ENCODE measurements around the gene PXK. TPM values are rescaled to one million over a fixed set of nuclear protein-coding genes. Genes with fewer than 3 reads are reported as not detected.
"Not testable (repeated sequence)": the region's sequence is repeated elsewhere in the genome, so short reads cannot be mapped to it uniquely, and the experiment has no call there.

Gene PXK
- 38.2 and 41.3 TPM in 2 replicates for total RNA-seq

- intact Hi-C loops (cut with micrococcal nuclease): loop anchor here (1.0 to 10.0 kb wide), 9 partner anchors 8 to 1108 kb away; partner anchors contain the start of genes APPL1, HTD2, PDHB and RPP14
Measured at GRCh38 chr3:58332575-58333188, at the start of gene PXK. Gene PXK (plus strand): TSS chr3:58332892. CDS start chr3:58332989, 97 bp downstream.

DNA sequence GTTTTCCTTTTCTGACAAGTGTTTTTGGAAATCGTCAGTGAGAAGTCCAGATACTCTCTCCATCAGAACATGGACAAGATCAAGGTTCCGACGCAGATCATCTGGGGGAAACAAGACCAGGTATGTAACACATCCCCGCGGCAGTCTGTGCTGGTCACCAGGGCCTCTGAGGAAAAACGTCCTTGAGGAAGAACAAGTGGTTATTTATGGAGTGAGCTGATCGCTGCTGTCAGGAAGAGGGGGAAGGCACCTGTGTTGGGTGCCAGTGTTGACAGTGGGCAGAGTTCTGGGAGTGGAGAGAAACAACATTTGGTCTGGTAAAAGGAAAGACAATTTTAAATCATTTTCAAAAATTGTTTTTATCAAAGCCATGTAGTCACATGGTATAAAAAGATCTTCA is 47.4 kb upstream of the PXK start:
- intact Hi-C loops (cut with micrococcal nuclease): no loop called here

DNA sequence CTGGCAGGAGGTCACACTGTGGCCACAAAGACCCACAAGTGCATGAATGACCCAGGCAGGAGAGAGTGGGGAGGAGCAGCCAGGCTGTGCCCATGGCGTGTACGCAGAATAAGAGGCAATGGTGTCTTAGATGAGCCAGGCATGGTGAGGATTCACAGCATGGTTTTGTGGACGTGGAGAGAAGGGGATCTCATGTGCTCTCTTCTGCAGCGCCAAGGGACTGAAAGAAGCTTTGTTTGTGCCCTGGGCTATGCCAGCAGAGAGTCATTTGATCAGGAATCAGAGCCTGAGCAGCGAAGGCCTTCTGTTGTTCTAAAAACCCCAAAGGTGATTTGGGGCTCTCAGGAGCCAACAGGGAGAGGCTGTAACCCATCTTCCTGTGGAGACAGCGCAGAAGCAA is 45.3 kb upstream of the PXK start:
- intact Hi-C loops (cut with micrococcal nuclease): no loop called here

- intact Hi-C loops (cut with micrococcal nuclease): no loop called here
Measured at GRCh38 chr3:58288011-58288728, 44.5 kb upstream of the PXK start.

DNA sequence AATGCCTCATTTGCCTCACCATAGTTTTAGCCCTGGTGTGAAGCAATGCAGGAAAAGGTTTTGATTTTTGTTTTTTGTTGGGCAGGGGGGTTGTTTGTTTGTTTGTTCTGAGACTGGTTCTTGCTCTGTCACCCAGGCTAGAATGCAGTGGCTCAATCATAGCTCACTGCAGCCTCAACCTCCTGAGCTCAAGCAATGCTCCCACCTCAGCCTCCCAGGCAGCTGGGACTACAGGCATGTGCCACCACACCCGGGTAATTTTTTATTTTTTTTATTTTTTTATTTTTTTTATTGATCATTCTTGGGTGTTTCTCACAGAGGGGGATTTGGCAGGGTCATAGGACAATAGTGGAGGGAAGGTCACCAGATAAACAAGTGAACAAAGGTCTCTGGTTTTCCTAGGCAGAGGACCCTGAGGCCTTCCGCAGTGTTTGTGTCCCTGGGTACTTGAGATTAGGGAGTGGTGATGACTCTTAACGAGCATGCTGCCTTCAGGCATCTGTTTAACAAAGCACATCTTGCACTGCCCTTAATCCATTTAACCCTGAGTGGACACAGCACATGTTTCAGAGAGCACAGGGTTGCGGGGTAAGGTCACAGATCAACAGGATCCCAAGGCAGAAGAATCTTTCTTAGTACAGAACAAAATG is 43.6 kb upstream of the PXK start:
- intact Hi-C loops (cut with micrococcal nuclease): not testable (repeated sequence)

DNA sequence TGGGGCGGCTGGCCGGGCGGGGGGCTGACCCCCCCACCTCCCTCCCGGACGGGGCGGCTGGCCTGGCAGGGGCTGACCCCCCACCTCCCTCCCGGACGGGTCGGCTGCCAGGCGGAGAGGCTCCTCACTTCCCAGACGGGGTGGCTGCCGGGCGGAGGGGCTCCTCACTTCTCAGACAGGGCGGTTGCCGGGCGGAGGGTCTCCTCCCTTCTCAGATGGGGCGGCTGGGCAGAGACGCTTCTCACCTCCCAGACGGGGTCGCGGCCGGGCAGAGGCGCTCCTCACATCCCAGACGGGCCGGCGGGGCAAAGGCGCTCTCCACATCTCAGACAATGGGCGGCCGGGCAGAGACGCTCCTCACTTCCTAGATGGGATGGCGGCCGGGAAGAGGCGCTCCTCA is 42.2 kb upstream of the PXK start:
- intact Hi-C loops (cut with micrococcal nuclease): not testable (repeated sequence)

- intact Hi-C loops (cut with micrococcal nuclease): no loop called here
Measured at GRCh38 chr3:58291671-58292338, 40.9 kb upstream of the PXK start.

DNA sequence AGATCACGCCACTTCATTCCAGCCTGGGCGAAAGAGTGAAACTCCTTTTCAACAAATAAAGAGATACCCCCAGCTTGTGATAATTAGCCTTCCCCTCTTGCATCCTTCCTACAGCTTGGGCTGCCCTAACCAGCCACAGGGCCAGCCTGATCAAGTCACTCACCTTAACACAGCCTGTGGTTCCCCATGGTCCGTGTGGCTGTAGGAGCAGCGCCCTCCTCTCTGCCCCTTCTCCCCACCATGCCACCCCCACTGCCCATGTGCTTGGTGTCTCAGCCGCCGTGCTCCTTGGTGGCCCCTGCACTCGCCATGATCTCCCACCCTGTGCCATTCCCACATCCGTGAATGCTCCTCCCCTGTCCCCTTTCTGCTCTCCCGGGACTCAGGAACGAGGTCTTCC is 39.8 kb upstream of the PXK start:
- intact Hi-C loops (cut with micrococcal nuclease): no loop called here

- intact Hi-C loops (cut with micrococcal nuclease): no loop called here
Measured at GRCh38 chr3:58293516-58293915, 39.2 kb upstream of the PXK start.

- intact Hi-C loops (cut with micrococcal nuclease): no loop called here
Measured at GRCh38 chr3:58296269-58296668, 36.4 kb upstream of the PXK start.

DNA sequence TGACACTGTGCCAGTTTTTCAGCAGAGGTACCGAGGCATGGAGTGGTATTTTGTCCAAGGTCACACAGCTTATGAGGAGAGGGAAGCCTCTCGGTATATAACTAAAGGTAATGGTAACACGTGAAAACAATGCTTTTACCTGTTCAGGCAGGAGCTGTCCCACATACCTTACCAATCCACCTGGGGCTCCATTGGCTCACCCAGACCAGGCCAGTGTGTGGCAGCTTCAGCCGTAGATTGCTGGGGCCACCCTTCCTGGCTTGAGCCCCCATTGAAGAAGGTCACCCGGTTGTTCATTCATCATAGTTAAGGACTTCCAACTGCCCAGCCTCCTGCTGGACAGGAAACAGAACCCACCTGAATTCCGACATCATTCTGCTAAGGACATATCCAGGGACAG is 35.8 kb upstream of the PXK start:
- intact Hi-C loops (cut with micrococcal nuclease): no loop called here

GRCh38 chr3:58298190-58298589 is 34.5 kb upstream of the PXK start:
- intact Hi-C loops (cut with micrococcal nuclease): no loop called here

DNA sequence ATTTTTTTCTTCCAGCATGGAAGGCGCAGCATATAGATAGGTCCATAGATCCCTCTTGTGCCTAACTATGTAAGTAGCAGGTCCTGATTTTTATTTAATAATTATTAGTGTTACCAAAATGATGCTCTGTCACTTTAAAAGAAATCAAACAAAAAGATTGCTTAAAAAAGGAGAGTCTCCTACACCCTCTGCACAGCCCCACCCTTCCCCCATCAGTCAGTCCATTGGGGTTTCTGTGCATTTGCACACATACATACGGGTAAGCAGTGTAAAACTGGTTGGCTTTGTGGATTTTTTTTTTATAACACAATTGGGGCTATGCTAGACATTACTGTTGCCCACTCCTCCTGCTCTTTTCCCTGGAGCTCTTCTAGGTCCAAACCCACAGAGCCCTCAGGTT is 33.6 kb upstream of the PXK start:
- intact Hi-C loops (cut with micrococcal nuclease): no loop called here

DNA sequence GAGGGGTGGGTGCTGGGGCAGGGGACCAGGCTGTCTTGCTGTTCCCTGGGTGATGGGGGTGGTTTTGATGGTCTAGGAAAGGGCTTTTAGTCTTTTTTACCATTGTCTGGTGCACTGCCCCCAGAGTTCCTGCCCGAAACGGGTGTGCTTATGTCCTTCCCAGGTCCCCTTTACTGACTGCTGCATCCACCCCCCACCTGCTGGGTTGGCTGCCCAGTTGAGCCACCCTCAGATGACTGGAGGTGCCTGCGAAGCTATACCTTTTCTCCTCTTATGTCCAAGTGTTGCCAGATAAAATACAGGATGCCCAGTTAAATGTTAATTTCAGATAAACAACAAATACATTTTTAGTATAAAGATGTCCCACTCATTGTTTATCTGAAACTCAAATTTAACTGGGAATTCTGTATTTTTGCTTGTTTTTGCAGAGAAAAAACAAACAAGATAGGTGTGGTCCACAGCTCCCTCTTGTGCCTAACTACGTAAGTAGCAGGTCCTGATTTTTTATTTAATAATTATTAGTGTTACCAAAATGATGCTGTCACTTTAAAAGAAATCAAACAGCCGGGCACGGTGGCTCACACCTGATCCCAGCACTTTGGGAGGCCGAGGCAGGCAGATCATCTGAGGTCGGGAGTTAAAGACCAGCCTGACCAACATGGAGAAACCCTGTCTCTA is 32.7 kb upstream of the PXK start:
- intact Hi-C loops (cut with micrococcal nuclease): loop anchor here (1.0 kb wide), 1 partner anchor 113 kb away; no protein-coding TSS in a partner anchor

DNA sequence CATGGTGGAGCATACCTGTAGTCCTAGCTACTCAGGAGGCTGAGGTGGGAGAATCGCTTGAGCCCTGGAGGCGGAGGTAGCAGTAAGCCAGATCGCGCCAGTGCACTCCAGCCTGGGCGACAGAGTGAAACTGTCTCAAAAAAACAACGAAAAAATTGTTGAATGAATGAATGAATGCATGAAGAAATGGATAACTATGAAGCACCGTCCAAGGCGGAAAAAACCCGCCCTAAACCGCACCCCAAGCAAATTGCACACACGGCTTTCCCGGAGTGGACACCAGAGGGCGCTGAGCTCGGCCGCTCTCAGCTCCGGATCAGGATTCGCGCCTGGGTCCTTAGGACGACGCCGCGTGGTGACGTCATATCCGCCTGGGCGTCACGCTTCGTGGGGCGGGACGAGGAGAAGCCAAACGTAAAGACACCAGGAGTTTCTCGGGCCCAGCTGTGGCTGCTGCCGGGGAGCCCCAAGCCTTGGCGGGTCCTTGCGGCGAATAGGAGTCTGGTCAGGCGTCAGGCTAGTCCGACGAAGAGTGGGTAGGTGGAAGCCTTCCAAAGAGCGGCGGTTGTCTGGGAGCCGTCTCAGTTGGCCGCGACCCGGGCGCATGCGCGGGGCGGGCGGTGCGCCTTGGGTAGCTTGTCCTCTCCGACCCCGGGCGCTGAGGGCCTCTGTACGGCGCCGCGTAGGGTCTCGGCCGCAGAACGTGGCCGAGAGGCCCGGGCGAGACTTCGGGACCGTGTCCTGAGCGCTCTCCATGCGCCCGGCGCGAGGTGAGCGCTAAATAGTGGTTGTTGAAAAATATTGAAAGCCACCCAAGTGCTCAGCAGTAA is 26.6 kb upstream of the PXK start, which contains the start of the genes HTD2 and RPP14:
Gene HTD2, plus strand, starts transcription at position 639 of the 830 bp plus-strand sequence. CDS start 11,094 bp downstream, outside the sequence.
Gene RPP14, plus strand, starts transcription at position 364 of the 830 bp plus-strand sequence. CDS start 4,085 bp downstream, outside the sequence.
- intact Hi-C loops (cut with micrococcal nuclease): loop anchor here (1.0 to 5.0 kb wide), 12 partner anchors 26 to 746 kb away; partner anchors contain the start of genes ABHD6, ARF4, CFAP20DC and FLNB

- intact Hi-C loops (cut with micrococcal nuclease): loop anchor here (2.0 to 5.0 kb wide), 5 partner anchors 121 to 745 kb away; partner anchors contain the start of genes ARF4, CFAP20DC and SLMAP
Measured at GRCh38 chr3:58307639-58308215, 25.0 kb upstream of the PXK start.

- intact Hi-C loops (cut with micrococcal nuclease): loop anchor here (5.0 kb wide), 1 partner anchor 744 kb away; the partner anchor contains the start of gene CFAP20DC
Measured at GRCh38 chr3:58308728-58309127, 24.0 kb upstream of the PXK start.

GRCh38 chr3:58317811-58318210 is 14.9 kb upstream of the PXK start:
- intact Hi-C loops (cut with micrococcal nuclease): no loop called here

GRCh38 chr3:58321791-58322190 is 10.9 kb upstream of the PXK start:
- intact Hi-C loops (cut with micrococcal nuclease): loop anchor here (1.0 to 5.0 kb wide), 3 partner anchors 36 to 211 kb away; no protein-coding TSS in a partner anchor

Measured in T-helper 2 cell treated with Interferon-gamma antibody and Interleukin-4, amounts not matched to agents 100 ng/mL and 5 ng/mL, for 36 hours (primary cell).